Activated T-helper 2 cell treated with anti-CD3 and anti-CD28 coated beads, Interferon-gamma antibody, Interleukin-2, Interleukin-4, amounts not matched to agents 10 μg/mL and 5 μg/mL and 100 μg/mL, durations not matched to agents 14 hours and 24 hours and 36 hours (primary cell): ENCODE data around the gene ZDHHC14. TPM values are rescaled to one million over a fixed set of nuclear protein-coding genes. Genes with fewer than 3 reads are reported as not detected.
"Not testable (repeated sequence)": the region's sequence is repeated elsewhere in the genome, so short reads cannot be mapped to it uniquely, and the experiment has no call there.

Source experiments
- DNase-seq: peaks from one replicate; pipeline ENCODE4 v3.0.0; 2021; ENCODE audit warnings: low spot score
- H3K27ac Mint-ChIP-seq: one replicate; pipeline ENCODE4 v1.8.0; 2021; ENCODE audit warnings: mixed read lengths
- H3K27me3 Mint-ChIP-seq: one replicate; pipeline ENCODE4 v1.8.0; 2021; ENCODE audit warnings: low read depth, mixed read lengths
- H3K36me3 Mint-ChIP-seq: one replicate; pipeline ENCODE4 v1.8.0; 2021; ENCODE audit warnings: low read depth, mixed read lengths
- H3K4me1 Mint-ChIP-seq: one replicate; pipeline ENCODE4 v1.8.0; 2021; ENCODE audit warnings: low read depth, mixed read lengths
- H3K4me3 Mint-ChIP-seq: one replicate; pipeline ENCODE4 v1.8.0; 2021; ENCODE audit warnings: low read depth, mild to moderate bottlenecking, moderate library complexity, mixed read lengths
- H3K9me3 Mint-ChIP-seq: one replicate; pipeline ENCODE4 v1.8.0; 2021; ENCODE audit warnings: mixed read lengths
- intact Hi-C: fragments of 100-400 bp; cut with micrococcal nuclease; formaldehyde crosslinking; loops from one replicate; pipeline ENCODE4 v1.15.1; 2023
- total RNA-seq: library from RNA; stranded (reverse); gene quantifications from 2 replicates; pipeline ENCODE4 v1.2.3, GENCODE V29; 2022

The ZDHHC14 gene
- total RNA-seq, 1 donor from 2014 or later = 8.4 TPM

DNA sequence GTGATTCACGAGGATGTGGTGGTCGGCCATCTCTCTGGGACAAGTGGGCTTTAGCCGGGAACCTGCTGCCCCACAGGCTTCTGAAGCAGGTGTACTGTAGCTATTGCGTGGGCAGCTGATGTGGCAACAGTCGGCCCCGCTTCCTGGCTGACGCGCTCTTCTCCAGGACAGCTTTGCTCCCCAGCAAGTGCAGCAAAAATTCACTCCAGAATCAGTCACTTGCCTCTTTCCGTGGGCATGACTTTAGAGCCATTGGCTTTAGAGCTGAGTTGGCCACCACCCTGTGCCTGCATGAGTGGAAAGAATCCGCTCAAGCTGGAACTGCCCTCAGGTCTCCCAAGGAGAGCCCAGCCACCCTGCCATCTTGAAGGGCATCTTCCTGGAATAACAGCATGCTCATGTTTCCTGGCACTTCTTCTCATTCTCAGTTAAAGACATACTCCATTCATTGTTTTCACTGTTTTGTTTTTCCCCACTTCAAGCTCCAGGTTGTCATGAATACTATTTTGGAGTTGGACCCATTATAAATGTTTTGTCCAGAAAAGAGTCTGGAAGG, 178.3 kb downstream of the ZDHHC14 start:
- H3K27me3 Mint-ChIP-seq = peaks cover 10% of the 10 kb centered on the region
- DNase-seq = no peak
- H3K4me1 Mint-ChIP-seq = peaks cover 45% of the 10 kb centered on the region
- H3K4me3 Mint-ChIP-seq = no peak overlapping the region
- H3K9me3 Mint-ChIP-seq = no peaks in the 10 kb centered on the region
- no peaks in the 10 kb centered on the region for H3K36me3 Mint-ChIP-seq
- intact Hi-C loops = no loop called here
- no peak overlapping the region for H3K27ac Mint-ChIP-seq

DNA sequence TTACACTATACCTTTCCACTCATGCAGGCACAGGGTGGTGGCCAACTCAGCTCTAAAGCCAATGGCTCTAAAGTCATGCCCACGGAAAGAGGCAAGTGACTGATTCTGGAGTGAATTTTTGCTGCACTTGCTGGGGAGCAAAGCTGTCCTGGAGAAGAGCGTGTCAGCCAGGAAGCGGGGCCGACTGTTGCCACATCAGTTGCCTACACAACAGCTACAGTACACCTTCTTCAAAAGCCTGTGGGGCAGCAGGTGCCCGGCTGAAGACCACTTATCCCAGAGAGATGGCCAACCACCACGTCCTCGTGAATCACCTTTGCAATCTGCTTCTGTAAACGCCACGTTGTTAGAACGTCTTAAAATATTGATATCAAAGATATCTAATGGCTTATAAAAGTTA, 179.1 kb downstream of the ZDHHC14 start:
- not testable (repeated sequence) for H3K36me3 Mint-ChIP-seq, H3K9me3 Mint-ChIP-seq, H3K4me3 Mint-ChIP-seq, H3K27ac Mint-ChIP-seq, H3K27me3 Mint-ChIP-seq, DNase-seq
- H3K4me1 Mint-ChIP-seq = peaks cover 48% of the 10 kb centered on the region
- intact Hi-C loops = loop anchor here (10.0 kb wide), 1 partner anchor 95 kb away; no protein-coding TSS in a partner anchor

DNA sequence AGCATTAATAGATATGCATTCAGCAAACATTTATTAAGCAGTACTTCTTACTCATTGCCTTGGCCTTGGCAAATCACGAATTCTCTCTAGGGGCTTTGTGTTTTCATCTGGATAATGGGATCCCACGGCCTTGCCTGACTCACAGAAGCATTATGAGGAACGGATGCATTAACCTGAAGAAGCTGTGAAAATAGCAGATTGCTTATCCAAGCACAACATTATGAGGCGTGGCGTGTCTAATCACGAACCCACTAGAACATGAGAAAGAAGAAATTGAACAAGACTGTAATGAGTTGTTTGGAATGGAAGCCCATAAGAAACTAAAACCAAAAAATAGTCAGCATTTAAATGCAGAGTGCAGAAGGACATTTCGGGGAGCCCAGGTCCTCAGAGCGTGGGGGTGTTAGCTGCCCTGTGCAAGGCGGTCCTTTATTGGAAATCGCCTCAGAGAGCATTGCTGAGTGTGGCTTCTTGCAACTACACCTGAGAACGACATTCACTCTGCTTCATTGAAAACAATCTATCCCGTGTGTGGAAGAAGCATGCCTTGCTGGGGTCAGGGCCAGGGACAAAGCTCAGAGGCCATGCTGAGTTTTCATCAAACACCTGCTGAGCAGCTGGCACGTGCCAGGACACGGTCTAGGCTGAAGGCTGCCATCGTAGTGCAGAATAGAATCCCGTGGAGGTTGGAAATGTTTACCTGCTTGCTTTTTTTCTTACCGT, 179.9 kb downstream of the ZDHHC14 start:
- no peak overlapping the region for H3K4me3 Mint-ChIP-seq
- intact Hi-C loops = loop anchor here (10.0 kb wide), 1 partner anchor 96 kb away; no protein-coding TSS in a partner anchor
- H3K9me3 Mint-ChIP-seq = no peaks in the 10 kb centered on the region
- H3K4me1 Mint-ChIP-seq = peaks cover 48% of the 10 kb centered on the region
- H3K27ac Mint-ChIP-seq = no peak overlapping the region
- peaks cover 5% of the 10 kb centered on the region for H3K27me3 Mint-ChIP-seq
- H3K36me3 Mint-ChIP-seq = no peaks in the 10 kb centered on the region
- no peak for DNase-seq

DNA sequence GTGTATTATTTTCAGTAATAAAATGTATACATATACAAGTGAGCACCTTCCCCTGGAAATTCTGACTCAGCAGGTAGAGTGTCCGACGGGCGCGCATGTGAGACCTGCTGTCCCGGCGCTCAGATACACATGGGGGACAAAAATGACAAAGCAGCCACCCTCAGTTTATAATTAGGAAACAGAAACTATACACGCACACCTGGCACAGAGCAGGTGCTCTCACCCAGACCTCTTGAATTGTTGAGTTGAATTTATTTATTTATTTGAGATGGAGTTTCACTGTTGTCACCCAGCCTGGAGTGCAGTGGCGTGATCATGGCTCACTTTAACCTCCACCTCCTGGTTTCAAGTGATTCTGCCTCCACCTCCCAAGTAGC, 180.4 kb downstream of the ZDHHC14 start:
- DNase-seq = no peak
- Mint-ChIP-seq H3K4me1 (peaks cover 47% of the 10 kb centered on the region), H3K4me3 (no peak overlapping the region), H3K27me3 (peaks cover 5% of the 10 kb centered on the region), H3K9me3 (no peaks in the 10 kb centered on the region), H3K36me3 (no peaks in the 10 kb centered on the region), H3K27ac (no peak overlapping the region)
- intact Hi-C loops = loop anchor here (10.0 kb wide), 1 partner anchor 97 kb away; no protein-coding TSS in a partner anchor

DNA sequence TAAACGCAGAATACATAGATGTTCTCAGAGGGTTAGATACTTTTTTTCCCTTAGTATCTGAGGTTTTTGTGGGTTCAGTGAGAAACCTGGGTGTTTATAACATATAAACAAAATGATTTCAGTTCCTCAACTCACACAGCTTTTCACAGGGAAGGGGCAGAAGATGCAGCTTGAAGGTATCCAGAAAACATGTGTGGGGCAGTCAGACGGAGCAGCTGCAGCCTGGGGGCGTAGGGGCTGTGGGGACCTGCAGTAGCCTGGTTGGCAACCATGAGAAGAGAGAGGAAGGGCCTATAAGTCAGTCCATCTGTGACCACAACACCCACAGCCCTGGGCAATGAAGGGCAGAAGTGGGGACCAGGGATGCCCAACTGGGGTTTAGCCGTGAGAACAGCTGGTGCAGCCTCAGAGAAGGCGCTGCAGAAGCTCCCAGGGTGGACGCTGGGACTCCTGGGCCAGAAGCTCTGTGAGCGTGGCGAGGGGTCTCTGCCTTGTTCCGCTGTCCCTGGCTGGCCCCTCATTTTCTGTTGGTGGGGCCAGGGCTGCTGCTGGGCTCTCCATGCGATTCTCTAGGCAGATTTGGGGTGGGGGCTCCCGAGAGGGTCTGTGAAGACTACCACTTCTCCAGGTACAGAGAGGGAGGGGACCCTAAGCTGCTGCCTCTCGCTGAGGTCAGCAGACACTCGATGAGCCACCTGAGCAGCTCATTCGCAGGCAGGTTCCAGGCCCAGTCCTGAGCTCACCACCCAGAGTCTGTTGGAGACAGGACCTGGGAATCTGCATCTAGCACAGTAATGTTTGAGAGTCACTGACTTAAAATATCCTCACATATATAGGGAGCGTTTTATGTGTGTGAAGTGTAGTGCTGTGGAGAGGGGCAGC, 181.2 kb downstream of the ZDHHC14 start:
- Mint-ChIP-seq H3K9me3 (no peaks in the 10 kb centered on the region), H3K27me3 (peaks cover 5% of the 10 kb centered on the region), H3K27ac (no peak overlapping the region), H3K36me3 (no peaks in the 10 kb centered on the region), H3K4me1 (peaks cover 41% of the 10 kb centered on the region), H3K4me3 (no peak overlapping the region)
- intact Hi-C loops = loop anchor here (10.0 kb wide), 1 partner anchor 97 kb away; no protein-coding TSS in a partner anchor
- no peak for DNase-seq

DNA sequence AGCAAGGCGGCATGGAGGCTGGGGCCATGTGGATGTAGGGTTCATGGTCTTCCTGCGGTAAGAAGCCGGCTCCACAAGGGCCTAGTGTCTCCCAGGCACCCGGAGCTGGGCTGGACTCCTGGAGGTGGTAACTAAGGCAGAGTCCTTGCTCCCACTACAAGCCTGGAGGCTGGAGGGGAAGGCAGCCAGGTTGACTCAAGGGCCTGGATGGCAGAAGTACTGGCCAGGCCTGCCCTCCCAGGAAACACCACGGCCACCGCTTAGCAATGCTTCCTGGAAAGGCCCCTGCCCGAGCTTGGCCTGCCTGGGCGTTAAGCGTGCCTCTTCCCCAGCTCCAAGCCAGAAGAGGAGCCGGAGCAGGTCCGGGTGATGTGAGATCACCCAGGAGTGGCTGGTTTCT, 182.0 kb downstream of the ZDHHC14 start:
- no peak for DNase-seq
- peaks cover 35% of the 10 kb centered on the region for H3K4me1 Mint-ChIP-seq
- H3K9me3 Mint-ChIP-seq = no peaks in the 10 kb centered on the region
- H3K4me3 Mint-ChIP-seq = no peak overlapping the region
- H3K27ac Mint-ChIP-seq = no peak overlapping the region
- intact Hi-C loops = loop anchor here (10.0 kb wide), 1 partner anchor 98 kb away; no protein-coding TSS in a partner anchor
- H3K36me3 Mint-ChIP-seq = no peaks in the 10 kb centered on the region
- peaks cover 5% of the 10 kb centered on the region for H3K27me3 Mint-ChIP-seq

DNA sequence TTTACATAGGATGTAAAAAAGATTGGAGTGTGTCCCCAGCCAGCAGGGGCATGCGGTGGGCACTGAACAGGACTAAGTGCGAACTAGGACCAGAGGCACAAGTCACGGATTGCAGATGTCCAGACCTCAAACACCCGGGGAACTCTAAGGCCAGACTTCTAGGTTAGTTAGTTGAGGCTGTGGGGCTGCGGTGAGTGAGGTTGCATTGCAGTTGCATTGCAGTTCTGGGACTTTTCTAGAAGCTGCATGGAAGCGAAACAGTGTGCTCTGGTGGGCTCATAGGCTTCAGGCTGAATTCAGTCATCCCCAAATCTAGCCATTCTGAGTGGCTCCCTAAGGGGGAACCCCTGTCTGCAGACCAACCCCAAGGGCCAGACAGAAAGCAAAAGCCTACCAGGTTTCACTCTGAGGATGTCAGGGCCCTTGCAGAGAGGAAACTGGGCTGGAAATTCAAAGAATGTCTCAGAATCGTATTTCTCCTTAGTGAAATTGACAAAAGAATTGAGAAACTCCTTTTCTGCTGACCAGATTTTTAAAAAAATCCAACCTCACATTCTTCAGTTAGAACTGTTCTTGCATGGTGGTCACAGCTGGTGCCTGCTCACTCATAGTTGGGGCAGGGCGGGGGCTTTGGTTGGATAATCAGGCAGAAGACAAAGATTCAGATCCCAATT, 182.8 kb downstream of the ZDHHC14 start:
- Mint-ChIP-seq H3K27me3 (peaks cover 4% of the 10 kb centered on the region), H3K36me3 (no peaks in the 10 kb centered on the region), H3K4me1 (peaks cover 27% of the 10 kb centered on the region), H3K27ac (no peak overlapping the region), H3K4me3 (no peak overlapping the region), H3K9me3 (peaks cover 4% of the 10 kb centered on the region)
- DNase-seq = no peak
- intact Hi-C loops = loop anchor here (10.0 kb wide), 1 partner anchor 99 kb away; no protein-coding TSS in a partner anchor

DNA sequence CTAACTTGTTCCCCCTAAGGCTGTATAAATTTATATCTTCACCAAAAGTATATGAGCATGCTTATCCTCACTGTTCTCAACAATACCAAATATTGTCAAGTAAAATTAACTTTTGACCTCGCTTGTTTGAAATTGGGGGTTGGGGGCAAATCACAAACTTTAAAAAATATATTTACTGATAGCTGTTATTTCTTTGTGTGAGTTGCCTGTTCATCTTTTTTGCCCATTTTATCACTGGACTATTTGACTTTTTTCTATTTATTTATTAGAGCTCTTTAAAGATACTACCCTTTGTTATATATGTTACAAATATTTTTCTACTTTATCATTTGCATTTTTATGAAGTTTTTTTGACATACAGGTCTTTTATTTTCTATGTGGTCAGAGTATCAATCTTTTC, 187.7 kb downstream of the ZDHHC14 start:
- H3K9me3 Mint-ChIP-seq = peaks cover 10% of the 10 kb centered on the region
- intact Hi-C loops = loop anchor here (2.0 to 10.0 kb wide), 3 partner anchors 32 to 140 kb away; no protein-coding TSS in a partner anchor

DNA sequence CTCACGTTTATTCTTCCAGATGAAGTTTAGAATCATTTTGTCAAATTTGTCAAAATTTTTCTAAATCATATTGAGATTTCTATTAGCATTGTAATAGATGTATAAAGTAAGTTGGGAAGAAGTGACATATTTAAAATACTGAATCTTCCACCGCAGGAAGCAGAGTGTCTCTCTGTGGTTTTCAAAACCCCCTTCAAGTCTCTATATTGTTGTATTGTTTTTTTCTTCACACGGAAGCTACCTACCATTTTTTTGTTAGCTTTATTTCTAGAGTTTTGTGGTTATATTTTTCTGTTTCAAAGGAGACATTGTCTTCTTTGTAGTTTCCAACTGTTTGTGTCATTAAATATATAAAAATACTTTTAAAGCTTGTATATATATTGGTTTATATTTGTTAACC, 188.6 kb downstream of the ZDHHC14 start:
- Mint-ChIP-seq H3K27ac (peak overlapping the region; percentile 28), H3K4me1 (peaks cover 22% of the 10 kb centered on the region), H3K27me3 (peaks cover 2% of the 10 kb centered on the region), H3K4me3 (no peak overlapping the region), H3K9me3 (peaks cover 10% of the 10 kb centered on the region), H3K36me3 (peaks cover 5% of the 10 kb centered on the region)
- intact Hi-C loops = loop anchor here (2.0 to 10.0 kb wide), 3 partner anchors 33 to 141 kb away; no protein-coding TSS in a partner anchor
- DNase-seq = no peak

More for the DNA sequence above, 187.7 kb downstream of the ZDHHC14 start:
- H3K27me3 Mint-ChIP-seq = peaks cover 2% of the 10 kb centered on the region
- H3K4me1 Mint-ChIP-seq = peaks cover 28% of the 10 kb centered on the region
- peaks cover 5% of the 10 kb centered on the region for H3K36me3 Mint-ChIP-seq
- H3K27ac Mint-ChIP-seq = no peak overlapping the region
- H3K4me3 Mint-ChIP-seq = no peak overlapping the region
- no peak for DNase-seq

DNA sequence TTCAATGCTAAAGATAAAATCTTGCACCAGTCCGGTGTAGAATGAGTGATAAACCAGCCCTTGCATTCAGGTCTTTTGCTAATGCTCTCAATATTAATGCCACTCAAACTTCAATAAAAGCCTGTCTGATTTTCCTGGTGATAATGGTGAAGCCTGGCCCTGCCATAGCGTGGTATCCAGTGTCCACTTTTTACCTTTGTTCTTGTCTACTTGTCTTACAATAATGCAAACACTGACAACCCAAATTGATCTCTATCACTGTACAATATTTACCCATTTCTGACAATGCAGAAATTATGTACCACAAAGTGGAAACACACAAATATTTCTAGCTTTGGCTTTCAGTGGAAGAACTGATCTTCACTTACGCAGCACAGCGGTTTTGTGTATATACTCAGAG, 189.1 kb downstream of the ZDHHC14 start:
- peaks cover 2% of the 10 kb centered on the region for H3K27me3 Mint-ChIP-seq
- H3K9me3 Mint-ChIP-seq = peaks cover 10% of the 10 kb centered on the region
- H3K4me1 Mint-ChIP-seq = peaks cover 19% of the 10 kb centered on the region
- DNase-seq = no peak
- peaks cover 5% of the 10 kb centered on the region for H3K36me3 Mint-ChIP-seq
- H3K4me3 Mint-ChIP-seq = no peak overlapping the region
- intact Hi-C loops = no loop called here
- H3K27ac Mint-ChIP-seq = no peak overlapping the region

DNA sequence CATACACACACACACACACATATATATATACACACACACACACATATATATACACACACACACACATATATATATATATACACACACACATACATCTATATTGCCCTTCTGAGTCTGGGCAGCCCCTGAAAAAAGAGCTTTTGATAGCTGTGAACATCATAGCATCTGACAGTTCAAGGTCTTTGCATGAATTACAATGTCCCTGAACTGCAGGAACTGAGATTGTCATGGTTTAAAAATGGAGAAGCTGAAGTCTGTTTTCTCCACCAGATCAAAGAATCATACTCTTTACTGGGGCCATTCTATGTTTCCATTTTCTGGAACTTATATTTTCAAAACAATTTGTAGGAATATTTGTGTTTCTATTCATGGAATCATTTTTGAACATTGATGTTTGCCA, 189.8 kb downstream of the ZDHHC14 start:
- intact Hi-C loops = no loop called here
- DNase-seq = no peak
- peaks cover 19% of the 10 kb centered on the region for H3K4me1 Mint-ChIP-seq

DNA sequence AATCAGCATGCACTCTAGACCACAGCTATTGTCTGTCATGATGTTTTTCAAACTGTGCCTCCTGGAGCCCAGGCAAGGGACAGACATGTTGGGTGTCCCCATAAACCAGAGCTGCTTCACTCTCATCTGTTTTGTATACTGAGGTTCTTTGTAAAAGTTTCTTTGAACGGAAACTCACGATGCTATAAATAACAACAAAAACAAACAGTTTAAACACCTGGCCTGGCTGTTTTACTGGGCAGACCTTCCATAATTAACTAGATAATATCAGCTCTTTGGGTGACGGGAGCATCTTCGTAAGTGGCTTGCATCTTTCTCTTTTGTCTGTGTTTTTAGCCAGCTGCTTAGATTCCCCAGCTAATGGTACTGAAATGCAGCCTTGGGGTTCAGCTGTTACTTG, 190.3 kb downstream of the ZDHHC14 start:
- intact Hi-C loops = no loop called here
- no peak overlapping the region for H3K4me3 Mint-ChIP-seq
- peaks cover 2% of the 10 kb centered on the region for H3K27me3 Mint-ChIP-seq
- peaks cover 10% of the 10 kb centered on the region for H3K9me3 Mint-ChIP-seq
- H3K36me3 Mint-ChIP-seq = peaks cover 5% of the 10 kb centered on the region
- no peak overlapping the region for H3K27ac Mint-ChIP-seq
- peaks cover 19% of the 10 kb centered on the region for H3K4me1 Mint-ChIP-seq
- no peak for DNase-seq

More for the DNA sequence above, 189.8 kb downstream of the ZDHHC14 start:
- Mint-ChIP-seq H3K4me3 (no peak overlapping the region), H3K9me3 (peaks cover 10% of the 10 kb centered on the region), H3K36me3 (peaks cover 5% of the 10 kb centered on the region), H3K27ac (no peak overlapping the region), H3K27me3 (peaks cover 2% of the 10 kb centered on the region)
